Femur (tissue), 1 donor: ENCODE measurements around the gene CDC42EP3.

Experiments
- DNase-seq: peaks from one replicate; pipeline ENCODE4 v3.0.0-alpha.2; 2017

The CDC42EP3 gene

DNA sequence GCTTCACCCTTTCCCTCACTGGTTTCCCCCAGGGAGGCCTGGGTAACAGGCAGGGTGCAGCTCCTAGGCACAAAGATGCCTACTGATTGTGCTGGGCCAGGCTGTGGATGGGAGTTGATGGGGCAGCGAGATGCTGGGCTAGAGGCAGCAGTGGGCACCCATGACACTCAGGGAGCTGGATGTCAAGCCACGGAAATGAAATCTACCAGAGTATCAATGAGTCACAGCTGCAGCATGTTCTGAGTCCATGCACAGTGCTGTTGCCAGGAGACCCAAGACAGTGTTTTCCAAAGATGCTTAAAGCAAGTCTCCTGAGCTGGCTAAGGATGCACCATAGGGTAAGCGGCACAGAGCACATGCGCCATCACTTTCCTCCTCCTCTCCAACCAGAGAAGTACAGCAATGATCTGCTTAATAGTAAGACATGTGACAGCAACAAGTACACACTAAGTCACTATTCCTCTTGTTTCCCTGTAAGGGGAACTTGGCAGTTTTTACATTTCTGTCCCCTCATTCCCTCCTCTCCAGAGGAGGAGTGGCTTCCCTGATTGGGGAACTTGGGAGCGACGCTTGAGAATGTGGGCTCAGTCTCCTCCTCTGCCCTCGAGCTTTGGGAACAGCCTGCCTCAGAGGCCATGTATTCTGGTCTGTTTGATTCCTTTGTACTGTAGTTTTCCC is 57.2 kb downstream of the CDC42EP3 start:
- no peak for DNase-seq

- no peak for DNase-seq
Observed at GRCh38 chr2:37612382-37612781, 59.1 kb downstream of the CDC42EP3 start.

GRCh38 chr2:37610638-37611289 is 60.7 kb downstream of the CDC42EP3 start:
- DNase-seq: no peak

DNA sequence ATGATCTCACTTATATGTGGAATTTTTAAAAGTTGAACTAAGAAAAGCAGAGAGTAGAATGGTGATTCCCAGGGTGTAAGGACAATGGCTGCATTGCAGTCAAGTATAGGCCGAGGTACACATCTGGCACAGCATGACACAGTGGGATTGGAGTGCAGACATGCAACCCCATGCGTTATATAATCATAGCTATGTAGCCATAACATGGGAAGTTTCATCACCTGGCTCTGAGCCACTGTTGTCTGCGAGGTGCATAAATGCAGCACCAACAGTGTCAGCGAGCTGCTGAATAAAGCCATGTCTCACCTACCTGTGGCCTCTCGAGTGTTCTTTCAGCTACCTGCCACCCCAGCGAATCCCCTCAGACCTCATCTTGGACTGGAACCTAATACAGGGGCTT is 61.7 kb downstream of the CDC42EP3 start:
- DNase-seq: no peak

DNA sequence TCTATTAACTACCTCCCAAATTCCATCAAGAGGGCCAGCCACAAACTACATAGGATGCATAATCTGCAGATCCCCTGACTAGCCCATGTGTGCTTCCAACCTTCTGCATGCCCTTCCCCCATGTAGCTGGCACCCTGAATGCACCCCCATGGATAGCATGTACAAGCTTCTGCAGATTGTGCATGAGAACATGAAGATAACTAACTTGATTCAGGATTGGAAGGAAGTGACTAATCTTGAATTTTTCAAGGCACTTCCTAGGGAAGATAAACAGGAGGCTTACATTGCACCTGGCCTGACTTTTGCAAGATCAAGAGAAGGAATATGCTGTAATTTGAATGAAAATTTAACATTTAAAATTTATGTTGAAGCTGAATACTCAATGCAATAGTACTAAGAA is 66.7 kb downstream of the CDC42EP3 start:
- DNase-seq: no peak

DNA sequence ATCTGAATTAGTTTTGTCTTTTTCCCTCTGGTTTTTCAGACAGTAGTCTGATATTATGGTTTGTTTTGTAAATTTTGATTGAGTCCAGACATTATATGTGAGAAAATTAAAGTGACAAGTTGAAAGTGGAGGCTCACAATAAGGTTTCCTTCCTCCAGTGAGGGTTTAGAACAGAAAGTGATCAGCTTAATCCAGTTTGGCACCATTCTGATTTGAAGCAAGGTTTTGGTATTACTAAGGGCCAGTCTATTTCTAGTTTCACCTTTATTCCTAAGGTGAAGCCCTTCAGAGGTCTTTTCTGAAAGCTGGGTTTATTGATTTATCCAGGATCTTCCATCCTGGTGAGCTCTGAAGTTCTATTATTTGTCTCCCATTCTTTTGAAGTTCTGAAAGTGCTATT is 68.7 kb downstream of the CDC42EP3 start:
- no peak for DNase-seq

- DNase-seq: no peak
Observed at GRCh38 chr2:37602040-37602439, 69.4 kb downstream of the CDC42EP3 start.

GRCh38 chr2:37601569-37601968 is 69.9 kb downstream of the CDC42EP3 start:
- no peak for DNase-seq

- DNase-seq: no peak
Observed at GRCh38 chr2:37600735-37601134, 70.7 kb downstream of the CDC42EP3 start.

DNA sequence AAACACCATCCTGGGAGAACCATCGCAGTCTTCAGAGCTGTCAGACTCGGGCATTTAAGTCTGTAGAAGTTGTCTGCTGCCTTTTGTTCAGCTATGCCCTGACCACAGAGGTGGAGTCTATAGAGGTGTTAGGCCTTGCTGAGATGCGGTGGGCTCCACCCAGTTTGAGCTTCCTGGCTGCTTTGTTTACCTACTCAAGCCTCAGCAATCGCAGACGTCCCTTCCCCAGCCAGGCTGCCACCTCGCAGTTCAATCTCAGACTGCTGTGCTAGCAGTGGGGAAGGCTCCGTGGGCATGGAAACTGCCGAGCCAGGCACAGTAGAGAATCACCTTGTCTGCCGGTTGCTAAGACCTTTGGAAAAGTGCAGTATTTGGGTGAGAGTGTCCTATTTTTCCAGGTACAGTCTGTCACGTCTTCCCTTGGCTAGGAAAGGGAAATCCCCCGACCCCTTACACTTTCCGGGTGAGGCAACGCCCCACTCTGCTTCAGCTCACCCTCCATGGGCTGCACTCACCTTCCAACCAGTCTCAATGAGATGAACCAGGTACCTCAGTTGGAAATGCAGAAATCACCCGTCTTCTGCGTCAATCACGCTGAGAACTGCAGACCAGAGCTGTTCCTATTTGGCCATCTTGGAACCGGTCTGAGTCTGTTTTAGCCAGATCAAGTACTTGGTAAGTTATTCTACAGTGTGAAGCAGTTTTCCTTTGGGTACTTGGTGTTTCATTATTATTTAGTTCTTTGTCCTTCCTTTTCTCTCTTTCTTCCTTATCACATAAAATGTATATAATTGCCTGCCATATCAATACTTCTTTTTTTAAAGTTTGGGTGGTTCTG is 71.5 kb downstream of the CDC42EP3 start:
- DNase-seq: no peak

DNA sequence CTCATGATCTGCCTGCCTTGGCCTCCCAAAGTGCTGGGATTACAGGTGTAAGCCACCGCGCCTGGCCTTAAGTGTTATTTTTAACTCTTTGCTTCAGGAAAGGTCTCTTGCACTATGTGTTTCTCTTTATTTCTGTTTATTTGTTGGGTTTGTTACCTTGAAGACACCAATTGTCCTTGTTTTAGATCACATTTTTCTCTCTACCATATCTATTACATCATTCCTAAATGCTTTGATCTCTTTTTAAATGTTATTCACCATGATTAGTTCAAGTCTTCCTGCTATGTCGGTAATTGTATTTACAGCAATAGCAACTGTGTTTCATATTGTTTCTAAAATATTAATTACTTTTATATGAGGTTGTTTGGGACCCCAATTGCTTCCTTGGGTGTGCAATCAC is 77.7 kb downstream of the CDC42EP3 start:
- DNase-seq: no peak

GRCh38 chr2:37593024-37593423 is 78.4 kb downstream of the CDC42EP3 start:
- DNase-seq: no peak
